Neutrophil (primary cell): Measurements from ENCODE around the gene DVL1.

Experiments
- H3K27ac ChIP-seq: fragments of 200-600 bp; sonication (generic); 2 replicates; pipeline ENCODE4 v1.5.1; 2016; ENCODE audit warnings: mild to moderate bottlenecking, moderate library complexity
- H3K27me3 ChIP-seq: fragments of 200-600 bp; sonication (generic); 2 replicates; pipeline ENCODE4 v1.6.0; 2016; ENCODE audit warnings: mild to moderate bottlenecking
- H3K36me3 ChIP-seq: fragments of 200-600 bp; sonication (generic); 2 replicates; pipeline ENCODE4 v1.5.1; 2017
- H3K4me1 ChIP-seq, 2 experiments: fragments of 200-600 bp in 1 of 2; sonication (generic) in 1 of 2; 1 replicate in 1 of 2; 2 replicates in 1 of 2; pipeline versions ENCODE4 v1.5.1 to v1.6.1; 2013 to 2016; ENCODE audit warnings: low read depth in 1 of 2, low read length in 1 of 2, mild to moderate bottlenecking in 1 of 2, moderate library complexity in 1 of 2; ENCODE audit not compliant: control insufficient read depth in 1 of 2, insufficient read depth in 1 of 2
- H3K4me3 ChIP-seq, 2 experiments: fragments of 200-600 bp in 1 of 2; sonication (generic) in 1 of 2; 1 replicate in 1 of 2; 2 replicates in 1 of 2; pipeline ENCODE4 v1.5.1; 2013 to 2016; ENCODE audit warnings: low read depth in 1 of 2, low read length in 1 of 2, mild to moderate bottlenecking in 1 of 2, moderate library complexity in 1 of 2
- H3K9me3 ChIP-seq: fragments of 200-600 bp; sonication (generic); 2 replicates; pipeline ENCODE4 v1.5.1; 2016
- TF ChIP-seq, protein P1 (sequence below): fragments of 200-600 bp; sonication (generic); IDR thresholded peaks from 2 replicates; pipeline ENCODE4 v1.5.1; 2016; ENCODE audit warnings: antibody characterized with exemption

The DVL1 gene

DNA sequence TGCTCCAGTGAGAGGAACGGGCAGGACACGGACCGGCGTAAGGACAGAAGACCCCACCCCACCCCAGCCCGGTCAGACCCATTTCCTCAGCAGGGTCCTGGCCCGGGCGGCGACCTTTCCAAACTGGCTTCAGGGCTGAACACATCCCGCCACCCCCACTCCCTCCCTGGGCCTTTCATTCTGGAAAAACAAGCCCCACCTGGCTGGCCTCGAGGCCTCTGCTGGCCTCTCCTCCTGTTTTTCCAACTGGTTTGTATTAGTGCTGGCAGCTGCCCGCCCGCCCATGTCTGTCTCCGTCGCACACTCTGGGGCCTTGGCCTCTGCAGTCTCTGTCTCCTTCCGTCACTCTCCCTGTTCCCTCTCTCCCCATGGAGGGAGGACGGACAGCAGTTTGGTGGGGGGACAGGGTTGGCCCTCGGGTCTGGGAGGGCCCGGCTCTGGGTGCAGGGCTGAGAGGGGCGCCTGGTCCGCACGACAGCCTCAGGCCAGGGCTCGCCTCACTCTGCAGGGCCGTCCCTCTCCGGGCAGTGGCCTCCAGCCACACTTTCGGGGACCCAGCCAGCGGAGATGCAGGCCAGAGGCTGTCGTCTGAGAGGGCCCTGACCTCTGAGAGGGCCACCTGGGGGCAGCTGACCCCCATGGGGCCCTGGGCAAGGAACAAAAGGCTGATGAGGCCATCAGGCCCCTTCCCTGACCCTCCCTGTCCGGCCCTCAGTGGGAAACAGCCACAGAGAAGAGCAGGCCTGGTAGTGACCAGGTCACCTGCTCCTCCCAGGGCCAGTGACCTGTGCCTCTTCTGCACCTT, 10.6 kb upstream of the DVL1 start:
- no peaks in the 10 kb centered on the region for H3K36me3 ChIP-seq
- H3K9me3 ChIP-seq = no peaks in the 10 kb centered on the region
- H3K27me3 ChIP-seq = peaks cover 91% of the 10 kb centered on the region
- TF ChIP-seq, protein P1, sequence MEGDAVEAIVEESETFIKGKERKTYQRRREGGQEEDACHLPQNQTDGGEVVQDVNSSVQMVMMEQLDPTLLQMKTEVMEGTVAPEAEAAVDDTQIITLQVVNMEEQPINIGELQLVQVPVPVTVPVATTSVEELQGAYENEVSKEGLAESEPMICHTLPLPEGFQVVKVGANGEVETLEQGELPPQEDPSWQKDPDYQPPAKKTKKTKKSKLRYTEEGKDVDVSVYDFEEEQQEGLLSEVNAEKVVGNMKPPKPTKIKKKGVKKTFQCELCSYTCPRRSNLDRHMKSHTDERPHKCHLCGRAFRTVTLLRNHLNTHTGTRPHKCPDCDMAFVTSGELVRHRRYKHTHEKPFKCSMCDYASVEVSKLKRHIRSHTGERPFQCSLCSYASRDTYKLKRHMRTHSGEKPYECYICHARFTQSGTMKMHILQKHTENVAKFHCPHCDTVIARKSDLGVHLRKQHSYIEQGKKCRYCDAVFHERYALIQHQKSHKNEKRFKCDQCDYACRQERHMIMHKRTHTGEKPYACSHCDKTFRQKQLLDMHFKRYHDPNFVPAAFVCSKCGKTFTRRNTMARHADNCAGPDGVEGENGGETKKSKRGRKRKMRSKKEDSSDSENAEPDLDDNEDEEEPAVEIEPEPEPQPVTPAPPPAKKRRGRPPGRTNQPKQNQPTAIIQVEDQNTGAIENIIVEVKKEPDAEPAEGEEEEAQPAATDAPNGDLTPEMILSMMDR = no peak
- H3K27ac ChIP-seq = no peak overlapping the region
- no peak overlapping the region for H3K4me3 ChIP-seq
- peaks cover 0 to 7% of the 10 kb centered on the region in 2 experiments for H3K4me1 ChIP-seq

DNA sequence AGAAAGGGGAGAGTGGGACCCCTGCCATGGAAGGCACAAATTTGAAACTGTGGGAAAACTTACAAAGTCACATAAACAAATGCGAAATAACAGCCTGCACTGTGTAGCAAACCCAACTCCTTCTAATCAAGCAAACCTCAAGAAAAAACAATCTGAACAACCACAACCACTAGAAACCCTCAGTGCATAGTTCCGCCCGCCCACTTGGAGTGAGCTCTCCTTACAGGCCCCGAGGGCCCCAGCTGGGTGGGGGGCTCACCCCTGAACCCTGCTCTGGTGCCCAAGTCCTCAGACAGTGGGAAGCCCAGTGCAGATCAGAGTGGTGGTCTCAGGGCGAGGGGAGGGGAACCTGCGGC, 10.1 kb upstream of the DVL1 start:
- H3K27me3 ChIP-seq = peaks cover 91% of the 10 kb centered on the region
- peaks cover 0 to 10% of the 10 kb centered on the region in 2 experiments for H3K4me1 ChIP-seq
- TF ChIP-seq, protein P1 = no peak
- no peak overlapping the region for H3K27ac ChIP-seq
- no peak overlapping the region for H3K4me3 ChIP-seq
- H3K36me3 ChIP-seq = no peaks in the 10 kb centered on the region
- no peaks in the 10 kb centered on the region for H3K9me3 ChIP-seq

DNA sequence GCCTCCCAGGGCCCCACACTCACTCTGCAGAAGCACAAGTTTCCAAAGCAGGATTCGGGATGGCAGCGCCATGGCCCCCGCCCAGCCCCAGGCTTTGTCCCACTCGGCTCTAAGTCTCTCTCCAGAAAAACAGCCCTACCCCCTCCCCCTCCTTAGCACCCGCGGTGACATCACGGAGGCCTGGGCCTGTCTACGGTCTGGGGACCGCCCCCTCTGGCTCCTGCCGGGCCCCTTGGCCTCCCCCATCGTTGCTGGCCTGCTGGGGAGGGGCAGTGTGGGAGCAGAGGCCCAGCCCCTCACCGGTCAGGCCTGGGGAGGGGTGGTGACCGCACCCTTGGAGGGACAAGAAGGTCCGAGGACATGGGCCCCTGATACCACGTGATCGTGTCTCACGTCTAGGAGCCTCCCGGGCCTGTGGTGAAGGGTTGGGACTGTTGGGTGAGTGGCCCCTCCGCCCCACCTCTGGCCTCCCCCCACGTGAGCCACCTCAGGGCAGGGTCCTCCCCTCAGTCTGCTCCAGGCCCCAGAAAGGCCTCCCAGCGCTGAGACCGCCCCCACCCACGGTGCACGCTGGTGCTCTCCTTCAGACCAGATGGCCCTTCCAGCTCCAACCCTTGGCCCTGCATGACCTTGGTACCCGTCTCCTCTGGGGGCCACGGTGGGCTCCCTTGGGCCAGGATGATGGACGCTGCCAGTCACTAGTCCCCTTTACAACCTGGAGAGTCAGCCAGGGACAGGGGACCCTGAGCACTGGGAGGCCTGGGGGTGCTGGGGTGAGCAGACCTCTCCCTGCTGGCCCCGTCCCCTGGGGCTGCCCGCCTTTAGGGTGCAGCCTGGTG, 9.4 kb upstream of the DVL1 start, which contains the start of gene MXRA8:
Gene MXRA8 (minus strand): TSS at position 123 of the 839 bp plus-strand sequence. CDS start 51 bp downstream, at position 72.
- peaks cover 0 to 10% of the 10 kb centered on the region in 2 experiments for H3K4me1 ChIP-seq
- no peak within 1 kb of the TSS for H3K27ac ChIP-seq
- no peaks in the 10 kb centered on the region for H3K9me3 ChIP-seq
- no peak within 1 kb of the TSS for H3K4me3 ChIP-seq
- TF ChIP-seq, protein P1 = no peak
- no peaks in the 10 kb centered on the region for H3K36me3 ChIP-seq
- H3K27me3 ChIP-seq = peaks cover 94% of the 10 kb centered on the region

DNA sequence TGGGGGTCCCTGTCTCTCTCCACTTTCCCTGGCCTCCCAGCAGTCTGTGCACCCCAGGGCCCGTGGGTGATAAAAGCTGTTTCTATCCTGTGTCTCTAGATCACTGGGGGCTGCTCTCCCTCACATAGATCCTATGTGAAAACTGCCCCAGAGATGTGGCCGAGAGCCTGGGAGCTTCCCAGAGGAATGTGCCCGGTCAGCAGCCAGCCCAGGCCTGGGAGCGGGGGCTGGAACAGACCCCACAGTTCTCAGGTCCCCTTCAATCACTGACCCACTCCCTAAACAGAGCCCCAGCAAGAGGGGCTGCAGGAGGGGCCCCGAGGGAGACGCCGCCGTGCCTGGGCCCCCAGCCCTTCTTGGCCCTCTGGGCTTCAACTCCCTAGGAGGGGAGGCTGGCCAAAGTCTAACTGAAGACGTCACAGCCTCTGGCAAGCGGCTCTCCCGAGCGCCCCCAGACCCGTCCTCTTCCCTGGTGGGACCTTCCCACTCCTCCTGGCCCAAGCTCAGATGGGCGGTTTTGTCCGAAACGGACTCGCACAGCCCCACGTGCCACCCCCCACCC, 8.7 kb upstream of the DVL1 start:
- Histone ChIP-seq H3K36me3 (no peaks in the 10 kb centered on the region), H3K4me1 (peaks cover 0 to 10% of the 10 kb centered on the region in 2 experiments), H3K4me3 (no peak overlapping the region), H3K9me3 (no peaks in the 10 kb centered on the region), H3K27me3 (peaks cover 99% of the 10 kb centered on the region), H3K27ac (no peak overlapping the region)
- TF ChIP-seq, protein P1 = no peak

DNA sequence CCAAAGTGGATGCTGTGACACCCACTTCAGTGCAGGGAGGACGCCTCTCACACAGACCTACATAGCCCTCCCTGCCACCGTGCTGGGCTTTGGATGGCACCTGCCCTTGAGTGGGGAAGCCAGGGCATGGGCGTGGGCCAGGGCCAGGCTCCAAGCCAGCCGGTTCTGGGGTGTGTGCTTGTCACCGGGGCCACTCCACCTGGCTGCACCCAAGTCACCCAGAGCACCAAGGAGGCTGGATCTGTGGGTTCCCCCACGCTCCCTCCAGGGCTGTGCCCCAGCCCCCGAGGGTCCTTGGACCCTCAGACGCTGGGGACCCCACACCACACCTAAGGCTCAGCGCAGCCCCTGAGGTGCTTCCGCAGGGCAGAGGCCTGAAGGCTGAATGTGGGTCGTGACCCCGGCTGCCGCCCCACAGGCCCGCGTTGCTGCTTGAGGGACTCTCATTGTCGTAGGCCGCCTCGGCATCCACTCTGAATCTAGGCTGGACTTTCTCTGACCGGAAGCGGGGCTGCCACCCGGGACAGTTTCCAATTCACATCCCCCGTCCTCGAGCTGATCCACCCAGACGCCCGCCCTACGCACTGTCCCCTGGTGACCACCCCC, 7.7 kb upstream of the DVL1 start:
- Histone ChIP-seq H3K27ac (no peak overlapping the region), H3K4me3 (no peak overlapping the region), H3K4me1 (peaks cover 0 to 10% of the 10 kb centered on the region in 2 experiments), H3K36me3 (no peaks in the 10 kb centered on the region), H3K9me3 (no peaks in the 10 kb centered on the region), H3K27me3 (peaks cover 100% of the 10 kb centered on the region)
- TF ChIP-seq, protein P1 = no peak
